Activated T-cell treated with anti-CD3 and anti-CD28 coated beads, Interleukin-2, amount 50 U/mL, for 72 hours (primary cell): Measurements from ENCODE around the gene OR5T3. TPM values are rescaled to one million over a fixed set of nuclear protein-coding genes. Genes with fewer than 3 reads are reported as not detected.
"Not testable (repeated sequence)": the region's sequence is repeated elsewhere in the genome, so short reads cannot be mapped to it uniquely, and the experiment has no call there.

Experiments used
- ATAC-seq, 2 donors: fragments of 150-1000 bp; cut with Tn5 transposase; replicated peaks in 1 of 2; 2 replicates each; pipeline ENCODE4 v1.10.0; 2021; ENCODE audit warnings: moderate library complexity in 2 of 2, mild to moderate bottlenecking in 1 of 2
- DNase-seq, 2 donors: peaks; one replicate each; pipeline ENCODE4 v3.0.0; 2021 to 2022; ENCODE audit warnings: mixed read lengths in 1 of 2
- H3K27ac Mint-ChIP-seq: one replicate; pipeline ENCODE4 v1.8.0; 2022; ENCODE audit warnings: mild to moderate bottlenecking, moderate library complexity, mixed read lengths
- H3K27me3 Mint-ChIP-seq: one replicate; pipeline ENCODE4 v1.8.0; 2022; ENCODE audit warnings: low read depth, mixed read lengths
- H3K36me3 Mint-ChIP-seq, 2 donors: one replicate each; pipeline ENCODE4 v1.8.0; 2022; ENCODE audit warnings: mixed read lengths in 2 of 2, mild to moderate bottlenecking in 1 of 2; ENCODE audit not compliant: insufficient read depth in 2 of 2
- H3K4me1 Mint-ChIP-seq: one replicate; pipeline ENCODE4 v1.8.0; 2022; ENCODE audit warnings: low read depth, mixed read lengths
- H3K4me3 Mint-ChIP-seq, 2 donors: one replicate each; pipeline ENCODE4 v1.8.0; 2022; ENCODE audit warnings: mild to moderate bottlenecking in 2 of 2, mixed read lengths in 2 of 2, moderate library complexity in 2 of 2
- H3K9me3 Mint-ChIP-seq, 2 donors: one replicate each; pipeline ENCODE4 v1.8.0; 2022; ENCODE audit warnings: mixed read lengths in 2 of 2
- total RNA-seq, 2 donors: library from RNA; stranded (reverse); gene quantifications; one replicate each; pipeline ENCODE4 v1.2.3, GENCODE V29; 2022

Gene OR5T3
- not detected for total RNA-seq

GRCh38 chr11:56251954-56252353, at the start of gene OR5T3:
TSS of gene OR5T3 (plus strand) at chr11:56252254. CDS start at chr11:56252254, 0 bp downstream.
- no peak within 1 kb of the TSS for H3K4me3 Mint-ChIP-seq
- H3K27me3 Mint-ChIP-seq, result no peaks in the 10 kb centered on the region
- ATAC-seq, result no peak
- no peak within 1 kb of the TSS for H3K27ac Mint-ChIP-seq
- H3K4me1 Mint-ChIP-seq, result no peaks in the 10 kb centered on the region
- H3K9me3 Mint-ChIP-seq, result peaks cover 2 to 8% of the 10 kb centered on the region in 2 donors
- peaks cover 0 to under 1% of the 10 kb centered on the region in 2 donors for H3K36me3 Mint-ChIP-seq
- no peak for DNase-seq

- Mint-ChIP-seq H3K27me3 (no peaks in the 10 kb centered on the region), H3K4me1 (no peaks in the 10 kb centered on the region), H3K36me3 (no peaks in the 10 kb centered on the region), H3K27ac (no peak overlapping the region), H3K4me3 (no peak overlapping the region), H3K9me3 (peaks cover 9 to 13% of the 10 kb centered on the region in 2 donors)
- ATAC-seq (no peak), DNase-seq (no peak)
Observed at GRCh38 chr11:56207790-56208189, 44.3 kb upstream of the OR5T3 start.

- ATAC-seq (no peak), DNase-seq (no peak)
- no peaks in the 10 kb centered on the region for H3K27me3 Mint-ChIP-seq
- H3K27ac Mint-ChIP-seq, result no peak overlapping the region
- H3K4me1 Mint-ChIP-seq, result no peaks in the 10 kb centered on the region
- peaks cover 0 to 9% of the 10 kb centered on the region in 2 donors for H3K36me3 Mint-ChIP-seq
- no peak overlapping the region for H3K4me3 Mint-ChIP-seq
- peaks cover 10 to 15% of the 10 kb centered on the region in 2 donors for H3K9me3 Mint-ChIP-seq
Observed at GRCh38 chr11:56214537-56214936, 37.5 kb upstream of the OR5T3 start.

GRCh38 chr11:56219735-56220134, 32.3 kb upstream of the OR5T3 start:
- H3K27me3 Mint-ChIP-seq, H3K4me3 Mint-ChIP-seq, ATAC-seq, H3K4me1 Mint-ChIP-seq, DNase-seq, H3K27ac Mint-ChIP-seq: not testable (repeated sequence)
- Mint-ChIP-seq H3K9me3 (peaks cover 15 to 20% of the 10 kb centered on the region in 2 donors), H3K36me3 (peaks cover 2 to 11% of the 10 kb centered on the region in 2 donors)

GRCh38 chr11:56234155-56234554, 17.9 kb upstream of the OR5T3 start, which contains the start of gene OR5T2:
TSS of gene OR5T2 (minus strand) at chr11:56234255. CDS start at chr11:56233062, 1,193 bp downstream.
- peaks cover 5 to 12% of the 10 kb centered on the region in 2 donors for H3K9me3 Mint-ChIP-seq
- no peak for ATAC-seq
- no peak within 1 kb of the TSS for H3K4me3 Mint-ChIP-seq
- no peak within 1 kb of the TSS for H3K27ac Mint-ChIP-seq
- H3K27me3 Mint-ChIP-seq, result no peaks in the 10 kb centered on the region
- H3K4me1 Mint-ChIP-seq, result no peaks in the 10 kb centered on the region
- no peaks in the 10 kb centered on the region for H3K36me3 Mint-ChIP-seq
- no peak for DNase-seq

- H3K27ac Mint-ChIP-seq, result no peak overlapping the region
- peaks cover 3 to 4% of the 10 kb centered on the region in 2 donors for H3K36me3 Mint-ChIP-seq
- H3K9me3 Mint-ChIP-seq, result peaks cover 14 to 17% of the 10 kb centered on the region in 2 donors
- H3K27me3 Mint-ChIP-seq, result no peaks in the 10 kb centered on the region
- H3K4me3 Mint-ChIP-seq, result no peak overlapping the region
- H3K4me1 Mint-ChIP-seq, result no peaks in the 10 kb centered on the region
- DNase-seq (no peak), ATAC-seq (no peak)
Observed at GRCh38 chr11:56271092-56271491, 19.0 kb downstream of the OR5T3 start.

- Mint-ChIP-seq H3K4me1 (no peaks in the 10 kb centered on the region), H3K9me3 (peaks cover 4 to 13% of the 10 kb centered on the region in 2 donors), H3K27me3 (no peaks in the 10 kb centered on the region), H3K36me3 (no peaks in the 10 kb centered on the region), H3K4me3 (no peak within 1 kb of the TSS), H3K27ac (no peak within 1 kb of the TSS)
- ATAC-seq (no peak), DNase-seq (no peak)
Observed at GRCh38 chr11:56273854-56274253, 21.8 kb downstream of the OR5T3 start, which contains the start of gene OR5T1. TSS of gene OR5T1 (plus strand) at chr11:56274154. CDS start at chr11:56275639, 1,485 bp downstream.

GRCh38 chr11:56292154-56292553, 40.1 kb downstream of the OR5T3 start, which contains the start of gene OR8H1:
TSS of gene OR8H1 (minus strand) at chr11:56292254. CDS start at chr11:56291062, 1,192 bp downstream.
- DNase-seq, result no peak
- peaks cover 0 to 2% of the 10 kb centered on the region in 2 donors for H3K36me3 Mint-ChIP-seq
- ATAC-seq, result no peak
- peaks cover 14% of the 10 kb centered on the region in 2 donors for H3K9me3 Mint-ChIP-seq
- no peak within 1 kb of the TSS for H3K4me3 Mint-ChIP-seq
- no peaks in the 10 kb centered on the region for H3K27me3 Mint-ChIP-seq
- no peak within 1 kb of the TSS for H3K27ac Mint-ChIP-seq
- H3K4me1 Mint-ChIP-seq, result no peaks in the 10 kb centered on the region

GRCh38 chr11:56296898-56297297, 44.8 kb downstream of the OR5T3 start:
- DNase-seq (no peak), ATAC-seq (no peak)
- Mint-ChIP-seq H3K4me1 (no peaks in the 10 kb centered on the region), H3K4me3 (no peak overlapping the region), H3K36me3 (peaks cover 0 to 2% of the 10 kb centered on the region in 2 donors), H3K9me3 (peaks cover 8 to 10% of the 10 kb centered on the region in 2 donors), H3K27me3 (no peaks in the 10 kb centered on the region), H3K27ac (no peak overlapping the region)

Other genes starting within 250 kb of the OR5T3 start
- not detected for gene OR5AS1, start 224.6 kb upstream of the OR5T3 start, total RNA-seq
- not detected for gene OR8I2, start 158.9 kb upstream of the OR5T3 start, total RNA-seq
- gene OR8H2, start 148.6 kb upstream of the OR5T3 start, total RNA-seq, result not detected
- gene OR8H3, start 129.9 kb upstream of the OR5T3 start, total RNA-seq, result not detected
- not detected for gene OR8J3, start 112.1 kb upstream of the OR5T3 start, total RNA-seq
- not detected for gene OR8K5, start 91.9 kb upstream of the OR5T3 start, total RNA-seq
- not detected for gene OR5J2, start 75.6 kb upstream of the OR5T3 start, total RNA-seq
- not detected for gene OR5T2, start 18.0 kb upstream of the OR5T3 start, total RNA-seq
- gene OR5T1, start 21.9 kb downstream of the OR5T3 start, total RNA-seq, result not detected
- gene OR8H1, start 40.0 kb downstream of the OR5T3 start, total RNA-seq, result not detected
- gene OR8K3, start 62.9 kb downstream of the OR5T3 start, total RNA-seq, result not detected
- not detected for gene OR8K1, start 93.8 kb downstream of the OR5T3 start, total RNA-seq
- gene OR8J1, start 102.0 kb downstream of the OR5T3 start, total RNA-seq, result not detected
- not detected for gene OR8U1, start 123.4 kb downstream of the OR5T3 start, total RNA-seq
- gene OR5AL1, start 160.4 kb downstream of the OR5T3 start, total RNA-seq, result not detected
- not detected for gene OR5M3, start 221.1 kb downstream of the OR5T3 start, total RNA-seq
- gene OR5M8, start 239.1 kb downstream of the OR5T3 start, total RNA-seq, result not detected